Measurements from ENCODE around the gene SUPT6H.
"Not testable (repeated sequence)": the region's sequence is repeated elsewhere in the genome, so short reads cannot be mapped to it uniquely, and the experiment has no call there.

SUPT6H gene

DNA sequence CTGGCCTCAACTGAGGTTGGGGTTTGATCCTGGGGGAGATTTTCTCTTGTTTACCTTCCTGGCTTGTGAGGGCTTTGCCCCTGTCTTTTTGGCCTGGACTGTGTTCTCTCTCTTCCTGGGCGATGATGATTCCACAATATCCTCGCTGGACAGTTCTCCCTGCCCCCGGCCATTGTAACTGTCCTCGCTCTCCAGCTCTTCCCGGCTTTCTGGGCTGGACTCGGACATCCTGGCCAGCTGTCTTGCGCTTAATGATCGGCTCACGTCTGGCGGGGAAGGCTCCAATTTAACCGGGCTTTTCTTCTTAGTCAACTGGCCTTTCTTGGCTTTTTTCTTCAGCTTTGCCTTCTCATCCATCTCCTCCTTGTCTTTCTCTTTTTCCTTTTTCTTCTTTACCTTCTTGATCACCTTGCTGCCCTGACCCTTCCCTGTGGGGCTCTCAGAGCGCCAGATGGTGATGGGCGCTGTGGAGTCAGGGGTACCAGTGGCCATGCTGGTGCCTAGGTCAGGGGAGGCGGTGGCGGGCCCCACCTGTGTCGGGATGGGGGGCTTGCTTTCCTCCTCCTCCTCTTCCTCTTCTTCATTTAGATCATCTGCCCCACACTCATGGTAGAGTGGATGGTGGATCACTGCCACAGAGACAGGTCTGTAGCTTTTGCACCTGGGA lies 41.7 kb downstream of the SUPT6H start:
- no peak for DNase-seq

DNA sequence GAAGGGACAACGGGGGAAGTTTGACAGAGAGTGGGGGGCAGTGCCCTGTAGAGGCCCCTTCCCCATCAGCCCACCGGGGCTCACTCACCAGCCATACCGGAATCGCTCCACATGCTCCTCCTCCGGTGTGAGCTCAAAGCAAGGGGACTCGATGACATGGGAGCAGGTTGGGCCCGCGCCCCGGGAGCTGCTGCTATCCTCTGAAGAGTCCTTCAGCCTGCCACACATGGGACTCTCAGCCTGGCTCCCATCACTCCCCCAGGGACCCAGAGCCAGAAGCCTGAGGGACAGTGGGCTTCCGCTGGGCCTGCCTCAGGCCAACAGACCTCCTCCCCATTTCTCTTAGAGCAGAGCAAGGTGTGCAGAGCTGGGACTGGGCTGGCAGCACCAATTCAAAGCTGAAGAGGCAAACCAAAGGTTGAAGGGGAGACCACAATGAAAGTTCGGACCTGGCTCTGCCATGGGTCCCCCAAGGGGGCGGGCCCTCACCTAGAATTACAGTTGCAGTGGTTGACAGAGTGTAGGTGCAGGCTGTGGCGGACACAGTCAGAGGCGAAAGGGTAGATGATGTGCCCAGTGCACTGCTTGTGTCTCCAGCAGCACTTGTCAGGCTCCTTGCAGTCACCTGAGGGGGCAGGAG lies 42.3 kb downstream of the SUPT6H start:
- no peak for DNase-seq

DNA sequence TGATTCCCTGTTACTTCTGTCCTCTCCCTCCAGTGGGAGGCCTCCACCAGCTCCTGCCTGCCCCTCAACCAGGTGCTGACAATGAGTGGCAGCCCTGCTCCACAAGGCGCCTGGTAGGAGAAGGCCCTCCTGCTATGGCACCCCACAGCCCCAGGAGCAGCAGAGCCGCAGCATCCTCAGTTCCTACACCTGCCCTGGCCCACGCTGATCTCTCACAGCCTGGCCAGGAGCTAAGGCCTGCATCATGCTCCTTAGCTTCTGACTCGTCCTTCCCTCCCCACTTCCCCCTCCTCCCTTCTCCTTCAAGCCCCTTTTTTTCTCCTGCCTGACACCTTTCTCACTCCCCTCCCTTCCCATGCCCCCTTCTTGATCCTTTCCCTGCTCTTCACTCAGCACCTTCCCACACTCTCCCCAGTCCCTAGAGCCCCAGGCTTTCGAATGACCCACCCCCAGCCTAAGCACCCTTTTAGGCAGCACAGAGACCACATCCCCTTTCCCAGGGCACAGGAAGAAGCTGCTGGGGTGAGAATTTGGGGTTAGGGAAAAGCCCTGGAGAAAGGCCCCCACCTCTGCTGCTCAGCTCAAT lies 43.2 kb downstream of the SUPT6H start:
- no peak for DNase-seq

DNA sequence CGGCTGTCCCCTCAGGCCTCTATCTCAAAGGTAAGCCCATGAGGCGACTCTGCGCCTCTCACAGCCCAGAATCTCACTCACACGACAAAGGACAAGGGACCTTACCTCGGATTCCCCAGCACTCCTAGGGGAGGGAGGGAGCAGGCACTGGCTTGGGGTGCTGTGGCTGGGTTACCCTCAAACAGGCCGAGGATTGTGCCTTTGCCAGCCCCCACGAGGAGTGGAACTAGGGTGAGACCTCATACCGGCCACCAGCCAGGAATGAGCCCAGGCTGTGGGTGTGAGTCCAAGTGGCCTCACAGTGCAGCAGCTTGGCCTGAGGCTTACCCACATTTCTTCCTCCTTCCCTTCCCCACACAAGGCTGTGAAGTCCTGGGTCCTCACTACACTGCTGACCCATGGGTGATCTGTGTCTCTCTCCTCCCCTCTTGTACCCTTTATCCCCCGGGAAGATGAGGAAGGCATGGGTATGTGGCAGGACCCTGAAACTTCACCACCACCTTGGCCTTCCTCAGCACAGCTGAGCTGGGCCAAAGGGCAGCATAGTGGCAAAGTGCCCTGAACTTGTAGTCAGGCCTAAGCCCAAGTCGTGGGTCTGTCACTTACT lies 43.8 kb downstream of the SUPT6H start:
- no peak for DNase-seq

DNA sequence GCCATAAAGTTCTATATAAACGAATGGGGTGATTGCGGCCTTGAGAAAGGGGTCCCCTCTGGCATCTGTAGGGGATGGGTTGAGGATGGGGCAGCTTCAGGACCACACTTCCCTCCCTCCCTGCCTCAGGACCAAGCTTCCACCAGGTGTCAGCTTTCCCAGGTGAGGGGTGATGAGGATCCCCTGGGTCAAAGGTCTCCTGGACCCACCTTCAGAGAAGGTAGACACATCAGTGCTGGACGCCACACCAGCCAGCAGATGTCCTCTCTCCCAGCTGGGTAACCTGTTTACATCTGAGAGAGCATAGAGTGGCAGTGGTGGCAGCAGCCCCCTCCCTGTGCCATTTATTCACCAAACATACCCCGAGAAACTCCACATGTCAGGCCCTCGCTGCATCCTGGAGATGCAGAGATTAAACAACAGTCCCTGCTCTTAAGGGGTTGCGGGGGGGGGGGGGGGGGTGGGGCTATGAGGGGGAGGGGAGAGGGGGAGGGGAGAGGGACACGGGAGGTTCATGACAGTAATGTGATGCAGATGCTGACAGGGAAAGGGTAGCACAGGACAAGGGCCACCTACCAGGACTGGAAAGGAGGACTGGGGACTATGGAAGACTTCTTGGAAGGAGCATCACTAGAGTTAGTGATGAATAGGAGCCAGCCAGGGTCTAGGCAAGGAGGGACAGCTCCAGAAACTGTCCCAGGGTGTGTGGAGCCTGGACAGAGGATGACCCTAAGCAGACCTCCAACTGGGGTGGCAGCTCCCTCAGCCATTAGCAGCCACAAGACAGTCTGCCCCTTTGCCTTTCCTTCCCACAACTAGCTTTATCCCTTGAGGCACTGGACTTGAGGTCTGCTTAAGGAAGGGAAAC lies 44.7 kb downstream of the SUPT6H start:
- no peak for DNase-seq

DNA sequence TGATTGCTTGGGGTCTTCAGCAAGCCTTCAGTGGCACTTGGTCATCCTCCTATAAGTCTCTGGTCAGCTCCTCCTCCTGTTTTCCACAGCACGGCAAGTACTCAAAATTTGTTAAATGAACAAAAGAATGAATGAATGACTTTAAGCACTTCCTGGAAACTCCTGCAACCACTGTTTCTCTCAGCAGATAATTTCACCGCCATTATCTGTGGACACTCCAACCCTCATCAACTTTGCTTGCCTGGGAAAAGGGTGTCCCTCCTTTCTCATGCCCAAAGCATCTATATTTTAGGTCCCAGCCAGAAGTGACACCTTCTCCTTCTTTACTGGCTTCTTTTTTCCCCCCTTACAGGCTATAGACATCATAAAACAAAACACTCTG lies 45.3 kb downstream of the SUPT6H start:
- DNase-seq, result no peak

DNA sequence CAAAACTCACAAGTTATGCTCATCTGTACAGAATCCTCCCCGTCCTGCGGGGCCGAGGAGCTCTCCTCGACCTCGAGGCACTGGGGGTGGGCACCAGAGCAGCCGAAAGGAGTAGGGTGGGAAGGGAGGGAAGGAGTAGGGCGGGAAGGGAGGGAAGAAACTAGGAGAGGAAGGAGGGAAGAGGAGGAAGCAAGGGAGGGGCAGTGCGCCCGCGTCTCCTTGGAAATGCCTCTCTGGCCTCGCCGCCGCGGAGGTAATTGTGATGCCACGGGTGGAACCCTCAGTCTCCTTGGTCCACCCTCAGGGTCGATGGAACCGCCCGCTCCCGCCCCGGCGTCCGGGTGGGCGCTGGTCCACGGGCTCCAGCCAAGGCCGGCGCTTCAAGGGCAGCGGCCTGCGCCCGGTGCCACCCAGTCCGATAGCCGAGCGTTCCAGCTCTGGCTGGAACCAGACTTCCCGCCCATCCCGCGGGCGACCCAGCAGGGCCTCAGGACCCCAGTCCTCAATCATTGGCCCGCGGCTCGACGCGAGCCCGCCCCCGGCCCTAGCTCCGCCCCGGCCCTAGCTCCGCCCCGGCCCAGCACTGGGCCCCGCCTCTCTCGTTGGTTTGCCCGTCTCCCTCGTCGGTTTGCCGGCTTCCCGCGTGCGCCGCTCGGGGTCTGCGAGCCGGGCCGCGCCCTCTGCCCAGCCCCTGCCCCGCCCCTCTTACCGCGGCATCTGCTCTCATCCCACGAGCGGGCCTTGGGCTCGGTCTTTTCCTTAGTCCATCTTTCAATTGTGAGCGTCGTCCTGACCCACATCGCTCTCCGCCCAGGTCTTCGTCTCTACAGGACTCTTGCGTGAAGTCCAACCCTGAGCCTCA lies 49.1 kb downstream of the SUPT6H start:
- peak; percentile 90 for DNase-seq

DNA sequence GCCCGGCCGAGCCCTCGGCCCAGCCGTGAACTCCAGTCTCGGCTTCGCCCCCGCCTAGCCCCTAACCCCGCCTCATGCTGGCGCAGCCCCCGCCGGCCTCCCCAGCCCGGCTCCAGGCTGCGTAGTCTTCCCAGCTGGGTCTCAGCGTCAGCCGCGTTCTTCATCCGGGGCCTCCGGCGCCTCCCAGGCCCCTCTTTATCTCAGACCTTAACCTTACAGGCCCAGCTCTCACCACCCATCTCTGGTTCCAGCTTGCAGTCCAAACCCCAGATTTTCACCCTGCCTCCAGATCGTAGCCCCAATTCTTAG lies 49.7 kb downstream of the SUPT6H start, which contains the start of gene PROCA1:
TSS of gene PROCA1 (minus strand) at position 166 of the 309 bp plus-strand sequence. CDS start 228 bp downstream, outside the sequence.
- no peak for DNase-seq

DNA sequence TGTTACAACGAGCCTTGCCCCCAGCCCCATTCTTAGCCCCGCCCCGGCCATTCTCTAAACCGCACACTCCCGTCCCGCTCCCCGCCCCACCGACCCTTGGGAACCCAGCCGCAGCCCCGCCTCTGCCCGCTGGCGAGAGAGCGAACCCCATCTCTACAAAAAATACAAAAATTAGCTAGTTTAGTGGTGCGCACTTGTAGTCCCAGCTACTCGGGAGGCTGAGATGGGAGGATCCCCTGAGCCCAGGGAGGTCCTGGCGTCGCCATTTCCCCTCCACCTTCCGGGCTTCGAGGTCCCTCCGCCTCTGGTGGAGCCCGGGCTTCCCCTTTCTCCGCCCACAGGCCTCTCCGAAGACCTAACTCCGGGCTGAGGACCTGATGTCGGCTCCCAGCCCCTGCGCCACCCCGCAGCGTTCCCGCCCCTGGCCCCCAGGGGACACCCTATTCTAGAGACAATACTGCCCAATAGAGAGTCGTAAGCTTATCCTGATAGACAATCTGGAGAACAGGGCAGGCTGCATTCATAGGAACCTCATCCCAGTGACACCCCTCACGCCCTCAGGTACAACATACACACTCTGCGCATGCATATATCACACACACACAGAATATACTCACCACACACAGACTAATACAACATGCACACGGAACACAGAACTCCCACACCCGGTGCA lies 50.2 kb downstream of the SUPT6H start:
- no peak for DNase-seq

DNA sequence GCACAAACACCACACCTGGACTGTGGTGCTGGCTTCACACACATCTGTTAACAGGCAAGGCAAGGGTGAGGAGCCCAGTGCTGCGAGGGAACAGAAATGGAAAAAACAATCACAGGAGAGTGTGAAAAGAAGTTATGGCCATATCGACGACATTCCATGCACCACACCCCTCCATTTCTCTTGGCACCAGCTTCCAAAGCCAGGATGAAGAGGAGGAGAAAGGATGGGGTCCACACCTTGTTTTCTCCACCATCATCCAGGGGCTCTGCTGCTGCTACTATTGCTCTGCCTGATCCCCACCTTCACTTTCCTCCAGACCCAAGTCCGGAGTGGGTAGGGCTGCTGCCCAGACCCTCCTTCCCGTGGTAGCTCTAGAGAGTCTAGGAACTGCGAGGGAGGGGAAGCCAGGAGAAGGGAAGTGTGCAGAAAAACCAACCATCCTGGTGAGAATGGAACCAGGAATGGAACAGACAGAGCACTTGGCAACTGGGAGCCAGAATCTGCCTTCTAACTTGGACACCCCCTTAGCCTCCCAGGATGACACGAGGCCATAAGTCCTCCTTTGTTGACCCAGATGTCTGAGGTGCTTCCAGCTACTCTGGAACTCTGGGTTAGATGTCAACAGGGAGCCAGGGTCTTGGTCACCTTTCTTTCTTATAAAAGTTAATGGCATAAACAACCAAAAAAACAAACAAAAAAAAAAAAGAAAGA lies 50.9 kb downstream of the SUPT6H start:
- DNase-seq, result no peak

DNA sequence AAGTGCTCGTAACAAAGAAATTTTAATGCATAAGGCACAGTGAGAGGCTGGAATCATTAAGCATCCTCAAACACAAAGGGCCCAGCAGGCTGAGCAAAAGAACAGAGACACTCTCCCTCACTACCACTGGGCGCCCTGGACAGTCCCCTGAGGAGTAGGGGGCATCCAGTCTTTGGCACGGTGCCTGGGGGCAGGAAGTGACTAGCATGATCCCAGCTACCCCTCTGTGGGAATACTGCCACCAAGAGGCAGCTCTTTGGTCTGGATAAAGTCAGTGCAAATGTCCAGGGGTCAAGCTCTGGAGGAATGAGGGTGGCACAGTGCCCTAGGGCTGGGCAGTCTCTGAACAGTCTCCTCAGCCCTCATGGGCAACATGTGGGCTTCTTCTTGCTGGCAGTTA lies 52.3 kb downstream of the SUPT6H start:
- DNase-seq, result no peak

DNA sequence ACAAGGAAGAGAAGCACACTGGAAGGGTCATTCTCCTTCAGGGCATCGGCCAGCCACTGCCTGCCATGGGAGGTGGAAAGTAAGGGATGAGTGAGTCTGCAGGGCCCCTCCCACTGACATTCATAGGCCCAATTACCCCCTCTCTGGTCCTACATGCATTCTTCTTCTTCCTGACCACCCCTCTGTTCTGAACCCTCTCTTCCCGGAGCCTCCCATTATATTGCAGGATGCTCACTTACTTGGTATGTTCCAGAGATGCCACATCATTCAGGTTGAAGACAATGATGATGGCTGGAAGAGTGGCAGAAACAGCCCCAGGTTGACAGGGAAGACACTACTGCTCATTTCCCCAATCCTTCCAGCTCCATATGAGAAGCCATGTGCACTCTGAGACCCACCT lies 53.2 kb downstream of the SUPT6H start:
- DNase-seq, result no peak

DNA sequence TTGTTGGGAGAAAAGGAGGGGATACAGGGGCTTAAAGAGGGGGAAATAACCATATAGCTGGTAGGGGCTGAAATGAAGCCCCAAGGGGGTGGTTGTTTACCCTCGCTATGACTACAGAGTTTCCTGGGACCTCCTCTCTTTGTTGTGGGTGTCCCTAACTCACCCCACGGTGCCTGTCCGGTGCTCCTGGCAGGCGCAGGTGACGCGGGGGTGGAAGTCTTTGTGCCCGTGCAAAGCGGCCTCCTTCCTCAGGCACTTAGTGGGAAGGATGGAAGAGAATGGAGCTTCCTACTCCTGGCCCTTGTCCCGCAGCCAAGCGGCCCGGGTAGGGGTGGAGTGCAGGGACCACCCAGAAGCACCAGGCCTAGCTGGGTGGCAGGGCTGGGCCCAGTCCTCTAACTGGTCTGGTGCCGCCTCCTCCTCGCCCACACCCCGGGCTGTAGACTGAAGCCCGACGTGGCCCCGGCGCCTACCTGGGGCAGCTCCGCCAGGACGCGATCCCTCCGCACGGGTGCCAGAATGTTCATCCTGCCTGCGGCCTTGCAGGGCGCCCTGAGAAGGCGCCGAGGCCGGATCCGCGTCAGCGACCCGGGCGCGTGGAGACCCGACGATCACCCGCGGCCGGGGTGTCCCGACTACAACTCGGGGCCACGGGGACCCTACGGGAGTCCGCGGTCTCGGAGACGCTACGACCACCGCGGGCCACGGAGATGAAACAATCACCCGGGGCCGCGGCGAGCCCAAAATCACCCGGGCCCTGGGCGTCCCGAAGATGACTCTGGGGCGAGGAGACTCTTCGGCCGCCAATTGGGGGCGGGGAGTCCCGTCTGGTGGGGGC lies 55.0 kb downstream of the SUPT6H start:
- no peak for DNase-seq

DNA sequence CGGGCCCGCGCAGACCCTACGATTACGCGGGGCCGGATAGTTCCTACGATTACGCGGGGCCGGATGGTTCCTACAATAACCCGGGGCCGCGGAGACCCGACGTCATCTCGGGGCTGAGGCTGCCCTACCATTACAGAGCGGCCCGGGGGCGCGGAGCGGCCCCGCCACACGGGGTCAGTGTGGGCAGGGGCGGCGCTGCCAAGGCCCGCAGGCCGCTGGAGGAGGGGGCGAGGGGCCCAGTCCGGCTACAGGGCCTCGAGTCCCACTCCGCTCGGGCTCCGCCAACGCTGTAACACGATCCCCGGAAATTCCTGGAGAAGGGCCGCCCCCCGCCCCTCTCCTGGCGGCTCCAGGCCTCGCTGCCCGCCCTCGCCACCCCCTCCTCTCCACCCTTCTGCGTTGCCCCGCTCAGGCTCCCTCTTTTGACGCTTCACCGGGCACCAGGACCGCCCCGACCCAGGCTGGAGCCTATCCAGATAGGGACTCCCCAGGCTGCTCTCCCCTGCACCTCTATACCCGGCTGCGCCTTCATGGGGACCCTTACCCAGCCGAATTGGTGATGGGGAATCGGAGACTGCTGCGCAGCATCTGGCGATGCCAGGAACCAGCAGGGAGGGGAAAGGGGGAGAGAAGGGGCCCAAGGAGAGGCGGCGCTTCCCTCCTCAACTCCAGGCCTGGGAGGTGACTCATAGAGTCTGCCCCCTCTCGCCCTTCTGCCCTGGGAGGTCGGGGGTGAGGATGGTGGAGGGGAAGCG lies 55.8 kb downstream of the SUPT6H start, which contains the start of gene RAB34:
TSS of gene RAB34 (minus strand) at position 291 of the 755 bp plus-strand sequence. CDS start 602 bp downstream, outside the sequence.
- DNase-seq, result peak; percentile 89

DNA sequence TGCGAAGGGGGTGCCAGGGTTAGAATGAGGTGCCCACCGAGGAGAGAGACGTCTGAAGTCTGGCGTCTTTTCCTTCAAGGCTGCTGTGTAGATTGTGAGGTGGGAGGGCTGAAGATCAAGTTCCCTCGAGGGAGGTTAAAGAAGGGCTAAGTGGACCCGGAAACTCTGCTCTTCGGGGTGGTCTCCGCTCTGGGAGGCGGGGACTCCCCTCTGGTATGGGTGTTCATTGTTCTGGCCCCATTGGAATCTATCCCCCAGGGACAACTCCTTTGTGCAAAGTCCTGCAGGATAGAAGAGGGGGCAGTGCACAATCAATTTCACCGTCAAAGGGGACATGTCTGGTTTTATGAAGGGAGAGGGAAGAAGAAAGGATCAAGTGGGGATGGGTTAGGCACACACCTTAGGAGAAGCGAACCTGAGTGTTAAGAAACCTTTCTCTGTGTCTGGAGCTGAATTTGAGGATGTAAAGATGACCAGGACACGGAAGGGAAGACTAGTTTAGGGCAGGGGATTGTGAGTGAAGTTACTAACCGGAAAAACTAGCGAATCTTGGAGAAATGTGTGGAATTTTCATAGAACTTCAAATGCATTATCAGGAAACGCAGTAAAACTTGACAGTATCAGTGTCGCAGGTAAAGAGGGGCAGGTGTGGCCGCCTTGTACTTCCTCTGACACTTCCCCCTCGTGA lies 56.5 kb downstream of the SUPT6H start:
- peak; percentile 51 for DNase-seq

DNA sequence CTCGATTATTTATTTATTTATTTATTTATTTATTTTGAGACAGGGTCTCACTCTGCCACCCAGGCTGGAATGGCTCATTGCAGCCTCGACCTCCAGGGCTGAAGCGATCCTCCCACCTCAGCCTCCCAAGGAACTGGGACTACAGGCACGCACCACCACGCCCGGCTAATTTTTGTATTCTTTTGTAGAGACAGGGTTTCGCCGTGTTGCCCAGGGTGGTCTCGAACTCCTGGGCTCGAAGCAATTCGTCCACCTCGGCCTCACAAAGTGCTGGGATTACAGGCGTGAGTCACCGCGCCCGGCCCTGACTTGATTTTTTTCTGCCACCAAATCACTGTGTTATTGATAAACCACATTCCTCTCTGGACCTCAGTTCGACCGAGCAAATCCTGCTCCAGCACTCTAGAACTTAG lies 57.0 kb downstream of the SUPT6H start:
- no peak for DNase-seq

DNA sequence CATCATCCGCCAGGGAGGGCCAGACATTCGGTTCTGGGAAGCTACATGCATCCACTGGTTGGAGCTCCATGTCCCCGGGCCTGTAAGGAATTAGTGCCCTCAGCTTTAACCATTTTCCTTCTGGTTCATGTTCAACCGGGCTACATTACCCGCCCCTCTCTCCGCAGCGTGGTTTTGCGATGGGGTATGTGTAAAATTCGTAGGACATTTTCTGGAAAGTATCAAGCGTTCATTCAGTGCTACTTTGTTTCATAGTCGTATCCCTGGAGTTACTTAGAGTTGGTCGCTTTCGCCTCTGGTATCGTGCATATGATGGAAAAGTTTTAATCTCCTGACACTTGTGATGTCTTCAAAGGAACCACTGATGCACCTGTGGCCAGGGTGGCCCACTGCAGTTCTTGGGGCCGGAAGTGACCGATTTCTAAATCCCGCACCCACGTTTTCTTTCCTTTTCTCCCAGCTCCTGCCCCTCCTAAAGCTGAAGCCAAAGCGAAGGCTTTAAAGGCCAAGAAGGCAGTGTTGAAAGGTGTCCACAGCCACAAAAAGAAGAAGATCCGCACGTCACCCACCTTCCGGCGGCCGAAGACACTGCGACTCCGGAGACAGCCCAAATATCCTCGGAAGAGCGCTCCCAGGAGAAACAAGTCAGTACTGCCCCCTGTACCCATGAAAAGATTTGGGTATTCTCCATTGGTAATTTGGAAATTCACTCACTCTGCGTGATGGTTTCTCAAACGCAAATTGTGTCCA lies 58.4 kb downstream of the SUPT6H start:
- DNase-seq, result no peak

DNA sequence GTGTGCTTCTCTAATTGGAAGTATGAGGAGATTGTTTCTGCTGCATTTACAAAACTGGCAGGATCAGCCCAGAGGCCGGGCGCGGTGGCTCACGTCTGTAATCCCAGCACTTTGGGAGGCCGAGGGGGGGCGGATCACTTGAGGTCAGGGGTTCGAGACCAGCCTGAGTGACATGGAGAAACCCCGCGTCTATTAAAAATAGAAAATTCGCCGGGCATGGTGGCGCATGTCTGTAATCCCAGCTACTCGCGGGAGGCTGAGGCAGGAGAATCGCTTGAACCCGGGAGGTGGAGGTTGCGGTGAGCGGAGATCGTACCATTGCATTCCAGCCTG lies 59.0 kb downstream of the SUPT6H start:
- not testable (repeated sequence) for DNase-seq
